Dermis microvascular lymphatic vessel endothelial cell (primary cell): ENCODE measurements around the gene PARD3. TPM values are rescaled to one million over a fixed set of nuclear protein-coding genes. Genes with fewer than 3 reads are reported as not detected.

Source experiments
- DNase-seq, 2 donors: peaks; one replicate each; pipeline versions ENCODE4 v3.0.0 to v3.0.0-alpha.2; 2010; ENCODE audit warnings: low read depth in 2 of 2
- total RNA-seq: library from RNA; depleted of rRNA; stranded (reverse); fragments of >200 nt; gene quantifications from 2 replicates; pipeline ENCODE4 v1.2.1, GENCODE V29; 2014

PARD3 gene
- total RNA-seq, 1 donor from 2014 or later = 22.6 TPM

GRCh38 chr10:34320265-34320664 is 494.8 kb downstream of the PARD3 start:
- no peak for DNase-seq

DNA sequence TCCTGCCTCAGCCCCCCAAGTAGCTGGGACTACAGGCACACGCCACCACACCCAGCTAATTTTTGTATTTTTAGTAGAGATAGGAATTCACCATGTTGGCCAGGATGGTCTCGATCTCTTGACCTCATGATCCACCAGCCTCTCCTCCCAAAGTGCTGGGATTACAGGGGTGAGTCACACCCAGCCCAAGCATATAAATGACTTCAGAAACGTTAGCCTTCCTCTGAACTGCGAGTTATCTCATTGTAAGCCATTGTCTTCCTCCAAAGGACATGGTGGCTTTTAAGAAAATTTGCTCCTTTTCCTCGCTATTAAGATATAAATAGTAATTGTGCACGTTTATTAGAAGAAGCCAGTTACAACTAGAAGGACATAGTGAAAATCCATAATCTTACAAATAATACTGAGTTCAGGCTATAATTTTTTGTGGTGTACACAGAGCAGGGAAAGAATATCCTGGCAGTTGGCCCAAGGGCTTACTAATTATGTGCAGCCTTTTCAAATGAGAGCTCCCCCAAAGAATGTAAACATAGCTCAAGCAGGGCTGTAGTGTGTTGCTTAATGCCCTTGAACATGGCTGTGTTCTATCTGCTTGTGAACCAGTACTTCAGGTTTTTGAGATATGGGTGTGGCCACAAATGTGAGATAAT is 495.8 kb downstream of the PARD3 start:
- peak in 1 of 2 donors; percentile 41 for DNase-seq

GRCh38 chr10:34316154-34316553 is 498.9 kb downstream of the PARD3 start:
- no peak for DNase-seq

DNA sequence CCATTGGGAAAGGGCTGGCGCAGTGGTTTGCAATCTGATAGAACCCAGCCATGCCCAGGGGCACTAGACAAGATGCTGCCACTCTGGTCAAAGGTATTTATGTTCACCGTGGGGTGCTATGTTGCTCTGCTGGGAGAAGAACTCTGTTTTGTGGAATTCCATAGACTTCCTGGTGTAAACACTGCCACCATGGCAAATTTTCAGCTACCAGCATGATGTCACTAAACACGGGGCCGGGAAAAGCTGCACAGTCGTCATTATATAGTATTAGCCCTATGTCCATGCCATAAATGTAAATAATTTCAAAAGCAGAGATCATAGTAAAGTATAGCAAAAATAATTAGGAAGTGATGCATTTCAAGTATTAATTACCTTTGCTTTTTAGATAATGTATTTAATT is 500.6 kb downstream of the PARD3 start:
- DNase-seq = no peak

DNA sequence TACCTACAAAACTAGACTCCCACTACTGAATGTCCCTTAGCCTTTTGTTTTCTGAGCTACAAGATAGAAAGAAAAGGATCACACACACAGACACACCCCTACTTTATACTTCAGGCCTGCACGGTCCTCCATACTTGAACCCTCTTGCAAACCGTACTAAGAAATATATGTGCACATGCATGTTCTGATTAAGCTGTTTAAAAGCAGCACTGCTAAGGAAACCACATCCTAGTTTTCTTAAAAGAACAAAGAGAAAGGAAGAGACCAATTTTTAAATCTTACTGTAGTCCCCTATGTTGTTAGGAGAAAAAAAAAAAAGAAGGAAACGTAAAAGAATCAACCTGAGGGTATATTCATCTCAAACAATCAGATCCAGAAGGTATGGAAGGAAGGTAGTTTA is 501.2 kb downstream of the PARD3 start:
- DNase-seq = no peak

GRCh38 chr10:34313353-34313752 is 501.7 kb downstream of the PARD3 start:
- DNase-seq = no peak

GRCh38 chr10:34311679-34312078 is 503.4 kb downstream of the PARD3 start:
- DNase-seq = no peak

- no peak for DNase-seq
Measured at GRCh38 chr10:34310234-34310633, 504.9 kb downstream of the PARD3 start.

DNA sequence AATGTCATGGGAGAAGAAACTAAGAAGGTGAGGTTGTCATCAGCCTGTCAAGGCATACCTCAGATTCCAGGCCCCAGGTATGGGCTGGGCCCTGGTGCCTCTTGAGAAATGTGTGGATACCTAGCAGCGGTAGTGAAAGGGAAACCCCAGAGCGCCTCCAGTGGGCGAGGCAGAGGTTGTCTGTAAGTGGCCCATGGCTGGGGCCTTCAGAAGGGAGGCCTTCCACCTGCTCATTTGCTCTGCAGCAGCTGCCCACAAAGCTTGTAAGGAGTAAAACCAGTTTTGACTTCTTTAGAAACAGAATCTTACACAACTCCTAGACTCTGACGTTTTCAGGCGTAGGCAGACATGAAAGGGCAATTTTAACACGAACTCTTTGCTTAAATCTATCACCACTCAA is 509.9 kb downstream of the PARD3 start:
- no peak for DNase-seq

GRCh38 chr10:34303022-34303421 is 512.1 kb downstream of the PARD3 start:
- no peak for DNase-seq

DNA sequence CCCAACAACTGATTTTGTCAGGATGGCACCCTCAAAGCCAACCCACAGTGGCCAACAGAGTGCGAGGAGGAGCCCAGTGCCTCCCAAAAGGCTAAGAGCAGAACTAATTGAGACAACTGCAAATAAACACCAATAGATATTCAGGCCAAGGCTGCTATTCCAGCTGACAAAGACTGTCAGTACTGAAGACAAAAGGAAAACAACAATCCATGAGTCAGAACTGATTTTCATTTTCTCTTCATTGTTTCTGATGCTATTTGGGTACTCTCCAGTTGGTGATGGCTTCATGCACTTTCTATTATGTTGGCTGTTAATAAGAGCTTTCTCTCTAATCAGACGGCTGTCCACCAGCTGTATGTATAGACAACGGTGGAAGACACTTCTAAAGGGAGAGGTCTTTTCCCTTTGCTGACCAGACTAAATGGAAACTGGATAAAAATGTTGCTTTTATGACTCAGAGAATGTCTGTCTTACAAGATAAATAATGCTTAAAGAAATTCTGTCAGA is 515.9 kb downstream of the PARD3 start:
- peak; percentile 64 to 90 for DNase-seq

DNA sequence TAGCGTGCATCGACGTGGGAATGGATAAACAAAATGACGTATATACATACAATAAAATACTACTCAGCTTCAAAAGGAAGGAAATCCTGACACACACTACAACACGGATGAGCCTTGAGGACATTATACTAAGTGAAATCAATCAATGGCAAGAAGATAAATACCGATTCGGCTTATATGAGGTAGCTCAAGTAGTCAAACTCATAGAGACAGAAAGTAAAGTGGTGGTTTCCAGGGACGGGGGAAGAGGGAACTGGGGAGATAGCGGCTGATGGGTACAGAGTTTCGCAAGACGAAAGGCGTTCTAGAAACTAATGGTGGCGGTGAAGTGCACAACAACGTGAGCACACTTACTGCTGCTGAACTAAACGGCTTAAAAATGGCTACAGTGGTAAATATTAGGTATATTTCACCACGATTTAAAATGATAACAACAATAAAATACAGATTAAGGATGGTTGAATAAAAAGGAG is 516.7 kb downstream of the PARD3 start:
- no peak for DNase-seq

DNA sequence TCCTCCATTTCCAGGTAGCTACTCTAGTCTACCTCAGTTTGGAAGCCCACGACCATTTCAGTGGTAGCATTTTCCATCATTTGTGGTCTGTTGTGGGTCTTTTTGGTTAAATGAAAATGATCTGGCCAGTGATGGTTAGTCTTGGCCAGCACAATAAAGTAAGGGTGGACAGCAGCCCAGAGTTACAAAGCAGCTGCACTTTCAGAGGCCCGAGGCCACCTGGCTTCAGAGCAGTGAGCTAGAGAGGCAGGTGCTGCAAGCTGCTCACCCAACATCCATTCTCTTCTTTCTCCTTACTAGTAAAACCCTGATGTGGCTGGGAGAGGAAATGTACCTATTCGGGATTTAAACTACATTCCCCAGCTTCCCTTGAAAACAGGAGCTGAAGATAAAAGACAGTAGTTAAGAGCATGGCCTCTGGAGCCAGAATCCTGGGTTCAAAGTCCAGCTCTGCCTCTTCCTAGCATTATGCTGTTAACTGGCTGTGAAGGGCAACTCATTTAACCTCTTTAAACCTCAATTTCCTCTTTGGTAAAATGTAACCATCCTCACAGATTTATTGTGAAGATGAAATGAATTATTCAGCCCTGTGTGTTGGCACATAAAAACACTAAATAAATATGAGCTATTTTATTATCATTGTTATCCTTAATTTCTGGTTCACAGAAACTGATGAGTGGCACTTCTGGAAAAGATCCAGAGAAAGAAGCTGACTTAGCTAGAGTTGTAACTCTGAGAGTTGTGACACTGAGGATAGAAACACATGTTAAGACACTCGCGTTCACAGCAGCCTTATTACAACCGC is 517.4 kb downstream of the PARD3 start:
- peak in 1 of 2 donors; percentile 42 for DNase-seq

DNA sequence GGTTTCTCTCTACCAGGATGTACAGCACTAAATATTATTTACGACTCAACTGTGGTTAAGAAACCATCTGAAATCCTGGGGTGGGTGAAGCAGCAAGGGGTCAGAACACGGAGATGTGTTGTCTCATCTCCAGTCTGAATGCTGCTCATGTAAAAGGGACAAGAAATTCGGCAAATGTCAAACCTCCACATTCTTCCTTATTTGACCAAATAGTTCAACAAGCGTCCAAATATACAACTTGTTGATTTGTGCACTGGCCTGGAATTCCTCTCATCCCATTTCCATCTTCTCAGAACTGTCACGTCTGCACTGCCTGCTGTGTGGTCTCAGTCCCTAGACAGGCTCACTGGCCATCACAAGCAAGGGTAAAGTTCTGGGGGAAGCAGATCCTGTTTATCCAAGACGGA is 520.0 kb downstream of the PARD3 start:
- DNase-seq = no peak

GRCh38 chr10:34294137-34294536 is 521.0 kb downstream of the PARD3 start:
- DNase-seq = peak in 1 of 2 donors; percentile 18

DNA sequence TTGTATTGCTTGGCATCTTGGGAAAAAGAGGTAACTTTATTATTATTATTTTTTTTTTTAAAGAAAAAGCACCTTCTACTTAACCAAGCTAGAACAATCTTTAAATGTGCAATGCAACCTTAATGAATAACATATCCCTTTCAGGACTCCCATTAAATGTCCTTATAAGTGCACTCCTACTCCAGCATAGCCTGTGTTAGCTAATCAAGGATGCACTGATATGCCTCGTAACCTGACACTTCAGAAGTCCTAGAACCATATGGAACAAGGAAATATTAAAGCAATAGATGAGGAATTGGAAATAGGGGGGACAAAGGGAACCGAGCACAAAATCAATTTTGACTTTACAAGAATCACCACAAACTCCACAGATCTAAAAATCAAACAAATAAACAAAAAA is 522.4 kb downstream of the PARD3 start:
- DNase-seq = no peak

DNA sequence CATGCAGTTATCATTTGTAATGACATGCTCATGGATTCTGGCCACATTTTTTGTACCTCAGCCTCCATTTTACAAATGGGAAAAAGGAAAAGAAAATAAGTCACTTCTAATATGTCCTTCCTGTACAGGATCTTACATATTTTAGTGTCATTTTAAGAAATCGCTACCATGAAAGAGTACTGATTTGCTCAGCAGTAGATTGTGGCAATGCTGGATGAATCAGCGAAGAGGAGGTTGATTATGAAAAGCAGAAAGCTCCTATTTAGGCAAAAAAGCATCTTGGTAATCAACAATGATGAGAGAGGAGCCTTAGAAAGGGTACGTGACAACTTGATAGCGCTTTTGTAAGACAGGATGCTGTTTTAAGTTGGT is 522.9 kb downstream of the PARD3 start:
- DNase-seq = no peak

DNA sequence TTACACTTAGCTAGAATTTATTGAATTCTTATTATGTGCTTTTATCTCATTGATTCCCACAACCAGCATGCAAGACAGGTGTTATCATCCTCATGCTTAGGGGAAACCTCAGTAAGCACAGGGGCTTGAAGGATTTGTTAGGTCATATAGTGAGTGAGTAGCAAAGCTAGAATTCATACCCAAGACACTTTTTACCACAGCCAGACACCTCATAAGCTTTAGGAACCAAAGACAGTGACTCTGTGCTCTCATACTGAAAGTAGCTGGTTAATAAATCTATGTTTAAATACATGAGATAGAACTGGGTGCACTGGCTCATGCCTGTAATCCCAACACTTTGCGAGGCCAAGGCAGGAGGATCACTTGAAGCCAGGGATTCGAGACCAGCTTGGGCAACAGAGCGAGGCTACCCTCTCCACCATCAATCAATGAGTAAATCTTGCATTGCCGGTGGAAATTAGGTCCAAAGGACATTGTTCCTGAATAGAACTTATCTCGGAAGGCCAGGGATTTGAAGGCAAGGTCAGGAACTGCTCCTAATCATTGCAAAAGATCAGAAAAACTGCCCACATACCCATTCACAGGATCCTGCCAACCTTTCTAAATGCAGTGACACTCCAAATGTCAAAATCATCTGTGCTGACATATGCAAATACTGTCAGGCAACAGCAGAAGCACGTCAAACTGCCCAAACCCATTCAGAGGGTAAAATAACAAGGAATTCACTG is 523.5 kb downstream of the PARD3 start:
- no peak for DNase-seq

DNA sequence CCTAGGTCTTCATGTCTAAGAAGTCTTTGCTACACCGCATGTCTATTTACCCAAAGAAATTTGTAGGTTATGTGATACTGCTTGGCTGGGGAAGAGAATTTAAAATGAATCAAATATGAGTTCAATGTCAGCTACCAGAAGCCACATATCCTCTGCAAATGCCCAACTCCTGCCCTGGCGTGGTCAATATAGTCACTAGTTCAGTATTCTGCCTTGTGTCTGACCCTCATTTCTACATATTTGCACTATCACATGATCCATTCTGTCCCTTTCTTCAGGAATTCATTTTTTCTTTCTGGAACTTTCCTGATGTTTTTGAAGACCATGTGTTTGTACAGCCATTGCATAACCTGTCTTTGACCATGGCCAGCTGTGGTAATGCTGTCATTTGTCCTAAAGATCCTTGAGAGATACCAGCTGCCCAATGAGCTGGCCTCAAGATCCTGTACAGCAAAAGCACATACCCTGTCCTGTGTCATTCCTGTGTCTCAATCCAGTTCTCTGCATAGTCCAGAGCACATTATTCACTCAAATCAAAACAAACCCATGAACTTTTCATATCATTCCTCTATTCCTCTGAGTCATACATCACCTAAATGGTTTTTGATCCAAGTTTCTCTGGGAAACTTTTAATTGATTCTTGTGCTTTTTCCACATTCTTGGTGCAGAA is 524.5 kb downstream of the PARD3 start:
- peak in 1 of 2 donors; percentile 58 for DNase-seq

GRCh38 chr10:34288634-34289033 is 526.5 kb downstream of the PARD3 start:
- no peak for DNase-seq

DNA sequence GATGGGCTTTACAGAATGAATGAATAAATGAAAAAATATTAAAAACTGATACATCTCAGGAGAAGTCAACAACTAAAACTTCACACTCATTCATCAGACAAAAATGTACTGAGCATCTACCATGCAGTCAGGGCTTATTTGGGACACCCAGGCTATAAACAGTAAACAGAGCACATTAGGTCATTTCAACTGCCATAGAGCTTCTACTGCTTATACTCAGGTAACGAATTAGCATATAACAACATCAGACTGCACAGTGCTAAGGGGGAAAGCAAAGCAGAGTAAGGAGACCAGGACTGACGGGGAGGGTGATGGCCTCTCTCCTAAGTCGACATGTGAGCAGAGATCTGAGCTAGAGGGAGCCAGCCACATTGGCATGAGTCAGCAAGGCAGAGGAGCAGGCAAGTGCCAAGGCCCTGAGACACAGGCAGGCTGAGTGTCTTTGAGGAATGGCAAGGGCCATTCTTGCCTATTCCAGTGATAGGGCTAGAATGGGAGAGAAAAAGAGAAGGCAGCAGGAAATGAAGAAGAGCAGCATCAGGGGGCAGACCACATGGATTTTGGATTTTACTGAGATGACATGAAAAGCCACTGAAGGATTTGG is 528.9 kb downstream of the PARD3 start:
- no peak for DNase-seq
